ENCODE data around the gene NTRK2.

DNA sequence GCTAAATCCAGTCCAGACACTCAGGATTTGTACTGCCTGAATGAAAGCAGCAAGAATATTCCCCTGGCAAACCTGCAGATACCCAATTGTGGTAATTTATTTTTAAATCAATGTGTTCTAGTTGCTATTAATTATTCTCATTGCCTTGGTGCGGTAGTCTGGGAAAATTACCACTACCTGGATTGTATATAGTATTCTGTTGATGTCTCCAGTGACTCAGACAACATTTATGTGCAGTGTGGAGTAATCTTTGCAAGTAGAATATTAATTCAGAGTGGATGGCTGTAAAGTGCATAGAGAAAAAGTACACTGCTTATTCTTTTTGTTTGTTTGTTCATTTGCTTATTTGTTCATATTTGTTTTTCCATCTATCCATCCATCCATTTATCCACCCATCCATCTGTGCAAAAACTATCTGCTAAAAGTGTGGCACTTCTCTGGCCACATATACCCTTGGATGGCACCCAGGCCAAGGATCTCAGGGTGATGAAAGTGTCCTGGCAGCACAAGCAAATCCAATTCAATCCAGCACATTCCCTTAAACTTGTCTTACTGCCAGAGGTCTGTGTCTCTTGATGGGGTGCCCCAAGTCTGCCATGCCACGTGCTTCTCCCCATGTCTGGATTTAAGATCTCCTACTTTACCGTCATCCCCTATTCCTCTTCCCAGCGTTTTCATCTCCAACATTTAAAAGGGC is 41.3 kb downstream of the NTRK2 start:
- no peak for TF ChIP-seq OSR1 (CRISPR knock-in tag; IDR thresholded peaks at IDR 0.05)
- TF ChIP-seq ZFP30 (CRISPR knock-in tag; IDR thresholded peaks at IDR 0.05): no peak
- TF ChIP-seq SNAI2 (CRISPR knock-in tag; IDR thresholded peaks at IDR 0.05): no peak
- TF ChIP-seq ZC3H10 (CRISPR knock-in tag; IDR thresholded peaks at IDR 0.05): no peak
- TF ChIP-seq, protein P1, sequence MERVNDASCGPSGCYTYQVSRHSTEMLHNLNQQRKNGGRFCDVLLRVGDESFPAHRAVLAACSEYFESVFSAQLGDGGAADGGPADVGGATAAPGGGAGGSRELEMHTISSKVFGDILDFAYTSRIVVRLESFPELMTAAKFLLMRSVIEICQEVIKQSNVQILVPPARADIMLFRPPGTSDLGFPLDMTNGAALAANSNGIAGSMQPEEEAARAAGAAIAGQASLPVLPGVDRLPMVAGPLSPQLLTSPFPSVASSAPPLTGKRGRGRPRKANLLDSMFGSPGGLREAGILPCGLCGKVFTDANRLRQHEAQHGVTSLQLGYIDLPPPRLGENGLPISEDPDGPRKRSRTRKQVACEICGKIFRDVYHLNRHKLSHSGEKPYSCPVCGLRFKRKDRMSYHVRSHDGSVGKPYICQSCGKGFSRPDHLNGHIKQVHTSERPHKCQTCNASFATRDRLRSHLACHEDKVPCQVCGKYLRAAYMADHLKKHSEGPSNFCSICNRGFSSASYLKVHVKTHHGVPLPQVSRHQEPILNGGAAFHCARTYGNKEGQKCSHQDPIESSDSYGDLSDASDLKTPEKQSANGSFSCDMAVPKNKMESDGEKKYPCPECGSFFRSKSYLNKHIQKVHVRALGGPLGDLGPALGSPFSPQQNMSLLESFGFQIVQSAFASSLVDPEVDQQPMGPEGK (CRISPR knock-in tag; IDR thresholded peaks at IDR 0.05; ENCODE audit: borderline replicate concordance): no peak
- no peak for TF ChIP-seq ZFP3 (CRISPR knock-in tag; IDR thresholded peaks at IDR 0.05)
- TF ChIP-seq, protein P2, sequence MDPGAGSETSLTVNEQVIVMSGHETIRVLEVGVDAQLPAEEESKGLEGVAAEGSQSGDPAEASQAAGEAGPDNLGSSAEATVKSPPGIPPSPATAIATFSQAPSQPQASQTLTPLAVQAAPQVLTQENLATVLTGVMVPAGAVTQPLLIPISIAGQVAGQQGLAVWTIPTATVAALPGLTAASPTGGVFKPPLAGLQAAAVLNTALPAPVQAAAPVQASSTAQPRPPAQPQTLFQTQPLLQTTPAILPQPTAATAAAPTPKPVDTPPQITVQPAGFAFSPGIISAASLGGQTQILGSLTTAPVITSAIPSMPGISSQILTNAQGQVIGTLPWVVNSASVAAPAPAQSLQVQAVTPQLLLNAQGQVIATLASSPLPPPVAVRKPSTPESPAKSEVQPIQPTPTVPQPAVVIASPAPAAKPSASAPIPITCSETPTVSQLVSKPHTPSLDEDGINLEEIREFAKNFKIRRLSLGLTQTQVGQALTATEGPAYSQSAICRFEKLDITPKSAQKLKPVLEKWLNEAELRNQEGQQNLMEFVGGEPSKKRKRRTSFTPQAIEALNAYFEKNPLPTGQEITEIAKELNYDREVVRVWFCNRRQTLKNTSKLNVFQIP (CRISPR knock-in tag; IDR thresholded peaks at IDR 0.05; ENCODE audit: borderline replicate concordance, low read depth): no peak
